HCT116 (cell line): Measurements from ENCODE around the gene IGIP.

Experiments
- CBX3 ChIP-seq: IDR thresholded peaks from 2 replicates; pipeline ENCODE4 v1.6.1; 2012; ENCODE audit warnings: low read depth
- EZH2 ChIP-seq: fragments of 200-600 bp; sonication (generic); IDR thresholded peaks from 2 replicates; pipeline ENCODE4 v1.6.1; 2017; ENCODE audit warnings: antibody characterized with exemption, mixed run types
- EZH2phosphoT487 ChIP-seq: fragments of 200-600 bp; IDR thresholded peaks from 2 replicates; pipeline ENCODE4 v1.6.1; 2018; ENCODE audit warnings: antibody characterized with exemption, borderline replicate concordance
- FOSL1 ChIP-seq: IDR thresholded peaks from 2 replicates; pipeline ENCODE4 v1.6.1; 2012; ENCODE audit warnings: low read depth
- POLR2A ChIP-seq: IDR thresholded peaks from 2 replicates; pipeline ENCODE4 v1.7.0; 2011; ENCODE audit warnings: borderline replicate concordance; ENCODE audit not compliant: insufficient read depth, insufficient read length; ENCODE audit errors: extremely low read depth
- POLR2AphosphoS5 ChIP-seq: IDR thresholded peaks from 2 replicates; pipeline ENCODE4 v1.6.1; 2011; ENCODE audit warnings: mild to moderate bottlenecking, low read depth, low read length, moderate library complexity
- RAD21 ChIP-seq: IDR thresholded peaks from 2 replicates; pipeline ENCODE4 v1.6.1; 2012; ENCODE audit warnings: low read depth, mild to moderate bottlenecking
- TCF7L2 ChIP-seq: IDR thresholded peaks from 2 replicates; pipeline ENCODE4 v1.7.0; 2011; ENCODE audit warnings: borderline replicate concordance, inconsistent platforms; ENCODE audit not compliant: insufficient read depth, insufficient read length; ENCODE audit errors: extremely low read depth
- YY1 ChIP-seq: IDR thresholded peaks from 2 replicates; pipeline ENCODE4 v1.6.1; 2011; ENCODE audit warnings: low read length, low read depth, moderate library complexity, mild to moderate bottlenecking; ENCODE audit not compliant: insufficient replicate concordance; ENCODE audit errors: extremely low read depth
- TF ChIP-seq, protein P1 (sequence below): IDR thresholded peaks from 2 replicates; pipeline ENCODE4 v1.6.1; 2011; ENCODE audit warnings: mild to moderate bottlenecking, low read length, moderate library complexity; ENCODE audit not compliant: insufficient replicate concordance; ENCODE audit errors: extremely low read depth
- TF ChIP-seq, protein P2 (sequence below), 3 experiments: fragments of 200-600 bp in 1 of 3; sonication (generic) in 1 of 3; IDR thresholded peaks in 2 of 3; conservative IDR thresholded peaks in 1 of 3; 2 replicates each; pipeline ENCODE4 v1.5.1; 2012 to 2017; ENCODE audit warnings: low read depth in 2 of 3, low read length in 2 of 3, antibody characterized with exemption in 1 of 3, borderline replicate concordance in 1 of 3, control low read depth in 1 of 3, mild to moderate bottlenecking in 1 of 3, mixed read lengths in 1 of 3, mixed run types in 1 of 3, moderate library complexity in 1 of 3; ENCODE audit not compliant: insufficient read depth in 1 of 3
- TF ChIP-seq, protein P3 (sequence below): IDR thresholded peaks from 2 replicates; pipeline ENCODE4 v1.6.1; 2012
- TF ChIP-seq, protein P4 (sequence below): IDR thresholded peaks from 2 replicates; pipeline ENCODE4 v1.6.1; 2012

DNA sequence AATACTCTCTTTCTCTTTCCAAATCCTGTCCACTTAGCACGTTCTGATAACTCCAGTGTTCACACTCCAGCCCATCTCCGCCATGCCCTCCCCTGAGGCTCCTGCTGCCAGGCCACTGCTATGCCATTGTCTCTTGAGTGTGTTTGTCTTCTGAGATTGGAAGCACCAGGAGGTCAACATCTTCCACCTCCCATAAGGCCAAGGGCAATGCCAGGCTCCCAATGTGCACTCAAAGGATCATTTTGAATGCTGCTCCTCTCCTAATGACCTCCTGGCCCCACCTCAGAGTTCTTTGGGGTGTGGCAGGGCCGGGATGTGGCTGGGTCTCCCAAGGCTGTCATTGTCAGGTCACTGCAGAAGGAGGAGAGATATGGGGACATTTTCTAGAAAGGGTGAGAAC is 19.5 kb downstream of the IGIP start:
- TF ChIP-seq, protein P1, sequence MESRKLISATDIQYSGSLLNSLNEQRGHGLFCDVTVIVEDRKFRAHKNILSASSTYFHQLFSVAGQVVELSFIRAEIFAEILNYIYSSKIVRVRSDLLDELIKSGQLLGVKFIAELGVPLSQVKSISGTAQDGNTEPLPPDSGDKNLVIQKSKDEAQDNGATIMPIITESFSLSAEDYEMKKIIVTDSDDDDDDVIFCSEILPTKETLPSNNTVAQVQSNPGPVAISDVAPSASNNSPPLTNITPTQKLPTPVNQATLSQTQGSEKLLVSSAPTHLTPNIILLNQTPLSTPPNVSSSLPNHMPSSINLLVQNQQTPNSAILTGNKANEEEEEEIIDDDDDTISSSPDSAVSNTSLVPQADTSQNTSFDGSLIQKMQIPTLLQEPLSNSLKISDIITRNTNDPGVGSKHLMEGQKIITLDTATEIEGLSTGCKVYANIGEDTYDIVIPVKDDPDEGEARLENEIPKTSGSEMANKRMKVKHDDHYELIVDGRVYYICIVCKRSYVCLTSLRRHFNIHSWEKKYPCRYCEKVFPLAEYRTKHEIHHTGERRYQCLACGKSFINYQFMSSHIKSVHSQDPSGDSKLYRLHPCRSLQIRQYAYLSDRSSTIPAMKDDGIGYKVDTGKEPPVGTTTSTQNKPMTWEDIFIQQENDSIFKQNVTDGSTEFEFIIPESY: no peak
- TF ChIP-seq POLR2A: no peak
- TF ChIP-seq POLR2AphosphoS5: no peak
- no peak for TF ChIP-seq EZH2phosphoT487
- TF ChIP-seq, protein P2, sequence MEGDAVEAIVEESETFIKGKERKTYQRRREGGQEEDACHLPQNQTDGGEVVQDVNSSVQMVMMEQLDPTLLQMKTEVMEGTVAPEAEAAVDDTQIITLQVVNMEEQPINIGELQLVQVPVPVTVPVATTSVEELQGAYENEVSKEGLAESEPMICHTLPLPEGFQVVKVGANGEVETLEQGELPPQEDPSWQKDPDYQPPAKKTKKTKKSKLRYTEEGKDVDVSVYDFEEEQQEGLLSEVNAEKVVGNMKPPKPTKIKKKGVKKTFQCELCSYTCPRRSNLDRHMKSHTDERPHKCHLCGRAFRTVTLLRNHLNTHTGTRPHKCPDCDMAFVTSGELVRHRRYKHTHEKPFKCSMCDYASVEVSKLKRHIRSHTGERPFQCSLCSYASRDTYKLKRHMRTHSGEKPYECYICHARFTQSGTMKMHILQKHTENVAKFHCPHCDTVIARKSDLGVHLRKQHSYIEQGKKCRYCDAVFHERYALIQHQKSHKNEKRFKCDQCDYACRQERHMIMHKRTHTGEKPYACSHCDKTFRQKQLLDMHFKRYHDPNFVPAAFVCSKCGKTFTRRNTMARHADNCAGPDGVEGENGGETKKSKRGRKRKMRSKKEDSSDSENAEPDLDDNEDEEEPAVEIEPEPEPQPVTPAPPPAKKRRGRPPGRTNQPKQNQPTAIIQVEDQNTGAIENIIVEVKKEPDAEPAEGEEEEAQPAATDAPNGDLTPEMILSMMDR (IDR thresholded peaks at IDR 0.05 in 2 of 3, conservative IDR thresholded peaks at IDR 0.05 in 1 of 3; ENCODE audit: borderline replicate concordance in 1 of 3, insufficient read depth in 1 of 3, low read depth in 2 of 3, low read length in 2 of 3): no peak
- TF ChIP-seq YY1: no peak
- TF ChIP-seq, protein P3, sequence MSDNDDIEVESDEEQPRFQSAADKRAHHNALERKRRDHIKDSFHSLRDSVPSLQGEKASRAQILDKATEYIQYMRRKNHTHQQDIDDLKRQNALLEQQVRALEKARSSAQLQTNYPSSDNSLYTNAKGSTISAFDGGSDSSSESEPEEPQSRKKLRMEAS: no peak
- no peak for TF ChIP-seq EZH2
- TF ChIP-seq RAD21: no peak
- TF ChIP-seq, protein P4, sequence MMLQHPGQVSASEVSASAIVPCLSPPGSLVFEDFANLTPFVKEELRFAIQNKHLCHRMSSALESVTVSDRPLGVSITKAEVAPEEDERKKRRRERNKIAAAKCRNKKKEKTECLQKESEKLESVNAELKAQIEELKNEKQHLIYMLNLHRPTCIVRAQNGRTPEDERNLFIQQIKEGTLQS: no peak
- TF ChIP-seq TCF7L2: no peak
- TF ChIP-seq FOSL1: no peak
- TF ChIP-seq CBX3: no peak
